HepG2 (cell line): ENCODE measurements around the gene ADGRD1. TPM values are rescaled to one million over a fixed set of nuclear protein-coding genes. Genes with fewer than 3 reads are reported as not detected.
A peak's percentile ranks its signal among the peaks of the same experiment; 100 is the strongest.

ENCODE experiments used
- ATAC-seq: fragments of 200-7000 bp; cut with Tn5 transposase; 3 replicates; pipeline ENCODE4 v1.9.1; 2020; ENCODE audit warnings: mild to moderate bottlenecking, moderate library complexity
- BruUV-seq: library from RNA; stranded (reverse); fragments of 400-500 nt; replicated peaks from 2 replicates; lab custom pipeline; 2021; lab: Mats Ljungman, UMichigan
- CTCF ChIA-PET: fragments of 300-600 bp; formaldehyde crosslinking; extraction: SDS; loops from one replicate; lab custom pipeline; 2021; ENCODE audit warnings: low total read pairs, inconsistent platforms, low intra/inter-chr PET ratio; lab: Yijun Ruan, JAX
- POLR2A ChIA-PET: fragments of 350-600 bp; sonication (Branson Sonifier 250); formaldehyde crosslinking; loops from one replicate; lab custom pipeline; 2020; ENCODE audit warnings: antibody characterized with exemption, inconsistent platforms; lab: Yijun Ruan, JAX
- DNase-seq: peaks from one replicate; pipeline ENCODE4 v3.0.0-alpha.2; 2015; ENCODE audit warnings: low spot score
- FAIRE-seq: peaks from 3 replicates; lab custom pipeline; 2011; peaks lifted over from hg19 to GRCh38; lab: Jason Lieb, UNC
- H2AFZ ChIP-seq: one replicate; pipeline ENCODE4 v1.6.1; 2011; ENCODE audit warnings: low read length, inconsistent platforms
- H3K27ac ChIP-seq: fragments of 300-600 bp; 3 replicates; pipeline ENCODE4 v1.8.0; 2011; ENCODE audit warnings: mixed run types, mild to moderate bottlenecking, mixed read lengths, low read length, inconsistent platforms; ENCODE audit not compliant: insufficient read depth; ENCODE audit errors: extremely low read length
- H3K27me3 ChIP-seq, 2 experiments: fragments of 200-600 bp in 1 of 2; 2 replicates in 1 of 2; 3 replicates in 1 of 2; pipeline versions ENCODE4 v1.6.0 to v1.8.0; 2011; ENCODE audit warnings: low read length in 2 of 2, mild to moderate bottlenecking in 2 of 2, moderate library complexity in 2 of 2, inconsistent platforms in 1 of 2; ENCODE audit not compliant: insufficient read depth in 2 of 2, control insufficient read depth in 1 of 2
- H3K36me3 ChIP-seq, 2 experiments: fragments of 200-600 bp in 1 of 2; replicated peaks in 1 of 2; 2 replicates in 1 of 2; 3 replicates in 1 of 2; pipeline versions ENCODE4 v1.5.1 to v1.8.0; 2011; ENCODE audit warnings: low read length in 2 of 2, inconsistent platforms in 1 of 2; ENCODE audit not compliant: insufficient read depth in 2 of 2, control insufficient read depth in 1 of 2
- H3K4me1 ChIP-seq: 2 replicates; pipeline ENCODE4 v1.5.1; 2012; ENCODE audit warnings: low read length, inconsistent platforms; ENCODE audit not compliant: insufficient read depth
- H3K4me2 ChIP-seq: 2 replicates; pipeline ENCODE4 v1.6.0; 2011; ENCODE audit warnings: low read depth, low read length, inconsistent platforms
- H3K4me3 ChIP-seq, 3 experiments: fragments of 200-600 bp in 1 of 3; sonication (generic), shearing (Covaris generic) in 1 of 3; replicated peaks in 1 of 3; 2 replicates each; pipeline ENCODE4 v1.5.1; 2011 to 2016; ENCODE audit warnings: low read length in 3 of 3, inconsistent platforms in 2 of 3, low read depth in 2 of 3, mild to moderate bottlenecking in 2 of 3, control low read depth in 1 of 3, mixed read lengths in 1 of 3; ENCODE audit not compliant: insufficient read depth in 1 of 3
- H3K79me2 ChIP-seq: one replicate; pipeline ENCODE4 v1.6.1; 2011; ENCODE audit warnings: low read length, inconsistent platforms; ENCODE audit not compliant: insufficient read depth
- H3K9ac ChIP-seq: 2 replicates; pipeline ENCODE4 v1.6.0; 2011; ENCODE audit warnings: mild to moderate bottlenecking, low read depth, low read length, inconsistent platforms; ENCODE audit not compliant: insufficient read depth
- H3K9me3 ChIP-seq: 2 replicates; pipeline ENCODE4 v1.5.1; 2012; ENCODE audit warnings: mild to moderate bottlenecking, low read length
- H4K20me1 ChIP-seq: 2 replicates; pipeline ENCODE4 v1.6.0; 2011; ENCODE audit warnings: inconsistent platforms, mild to moderate bottlenecking, low read length, moderate library complexity; ENCODE audit not compliant: insufficient read depth
- FOXM1 ChIP-seq: sonication (generic); formaldehyde crosslinking; IDR thresholded peaks from 2 replicates; pipeline ENCODE4 v1.5.0; 2020; ENCODE audit warnings: missing genetic modification reagents
- MXI1 ChIP-seq: IDR thresholded peaks from 3 replicates; pipeline ENCODE4 v1.6.1; 2012; ENCODE audit warnings: low read depth, low read length, inconsistent platforms, borderline replicate concordance
- MYC ChIP-seq: sonication (generic); formaldehyde crosslinking; IDR thresholded peaks from 2 replicates; pipeline ENCODE4 v1.9.0; 2021; ENCODE audit warnings: missing genetic modification reagents, borderline replicate concordance
- SAP130 ChIP-seq: IDR thresholded peaks from 2 replicates; pipeline ENCODE4 v1.6.1; 2016; ENCODE audit warnings: low read depth
- ZMAT3 ChIP-seq: sonication (generic); formaldehyde crosslinking; conservative IDR thresholded peaks from 2 replicates; pipeline ENCODE4 v1.7.0; 2021; ENCODE audit warnings: missing genetic modification reagents
- ZNF263 ChIP-seq: sonication (generic); formaldehyde crosslinking; IDR thresholded peaks from 2 replicates; pipeline ENCODE4 v1.4.0; 2020; ENCODE audit warnings: missing genetic modification reagents
- ZNF629 ChIP-seq: sonication (generic); formaldehyde crosslinking; conservative IDR thresholded peaks from 2 replicates; pipeline ENCODE4 v1.5.0; 2020; ENCODE audit warnings: missing genetic modification reagents
- ZNF790 ChIP-seq: sonication (generic); formaldehyde crosslinking; IDR thresholded peaks from 2 replicates; pipeline ENCODE4 v1.8.0; 2022; ENCODE audit warnings: missing genetic modification reagents, mild to moderate bottlenecking, borderline replicate concordance
- WGBS: methylation state at CpG from one replicate; pipeline ENCODE4 v1.1.6; 2017; ENCODE audit warnings: low lambda C conversion rate; 5-methylcytosine and 5-hydroxymethylcytosine counted together
- in situ Hi-C: cut with HindIII; loops from 2 replicates; pipeline ENCODE4 v1.10.0; 2017; ENCODE audit warnings: low pct_unique_long_range_greater_than_20kb; ENCODE audit not compliant: extremely low pct_ligation_motif_present
- intact Hi-C: fragments of 100-400 bp; cut with micrococcal nuclease; formaldehyde crosslinking; loops from one replicate; pipeline ENCODE4 v1.10.0; 2022; ENCODE audit not compliant: unreplicated experiment
- polyA plus RNA-seq, 8 experiments: library from polyadenylated mRNA; depleted of rRNA in 3 of 8; stranded (reverse) in 7 of 8; unstranded in 1 of 8; fragments of >200 nt; fragmentation: Illumina TruSeq in 4 of 8; extraction: Trizol in 4 of 8; gene quantifications; 2 replicates each; pipeline versions ENCODE4 v1.2.1 to v1.2.3, GENCODE V29; 2011 to 2016; ENCODE audit warnings: low read depth in 4 of 8, missing spikeins in 1 of 8, mixed read lengths in 1 of 8; ENCODE audit not compliant: insufficient read depth in 1 of 8
- total RNA-seq, 5 experiments: library from RNA; depleted of rRNA; stranded (reverse); fragments of >200 nt; fragmentation: Illumina TruSeq; extraction: Trizol; gene quantifications; 2 replicates each; pipeline ENCODE4 v1.2.3, GENCODE V29; 2016; ENCODE audit warnings: low read depth in 1 of 5
- TF ChIP-seq, protein P1 (sequence below): sonication (generic); formaldehyde crosslinking; IDR thresholded peaks from 2 replicates; pipeline ENCODE4 v1.4.0; 2020; ENCODE audit warnings: missing genetic modification reagents, borderline replicate concordance

ADGRD1 gene
- total and polyA plus RNA-seq, 2 of the 13 experiments (the other 11 are each of a cell fraction or from before 2014, with no cell fraction given): 0.46 to 12.4 TPM

DNA sequence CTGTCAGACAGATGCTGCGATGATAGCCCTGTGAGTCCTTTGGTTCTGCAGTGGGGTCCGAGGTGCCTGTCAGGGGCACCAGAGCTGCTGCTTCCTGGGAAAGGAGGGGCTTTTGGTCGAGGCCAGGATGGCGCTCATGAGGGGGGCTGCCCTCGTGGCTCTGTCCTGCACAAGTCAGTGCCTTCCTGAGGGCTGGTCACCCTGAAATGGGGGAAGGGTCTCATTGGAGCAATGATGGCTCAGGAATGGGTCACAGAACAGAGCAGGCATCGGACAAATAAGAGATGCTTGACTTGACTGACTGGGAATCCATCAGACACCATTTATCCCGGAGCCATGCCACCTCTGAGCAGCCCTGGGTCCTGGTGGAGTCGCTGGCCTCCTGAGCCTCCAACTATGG lies 121.9 kb downstream of the ADGRD1 start:
- no TSS peak for BruUV-seq
- Histone ChIP-seq H3K79me2 (no peaks in the 10 kb centered on the region), H3K36me3 (no peaks in the 10 kb centered on the region), H3K27ac (no peak overlapping the region), H3K27me3 (no peaks in the 10 kb centered on the region), H3K9me3 (no peaks in the 10 kb centered on the region), H4K20me1 (0 out of 2 replicates have a peak, but pooled peaks cover 2% of the 10 kb centered on the region), H3K4me1 (no peaks in the 10 kb centered on the region), H2AFZ (no peak overlapping the region), H3K9ac (no peak overlapping the region), H3K4me2 (no peak overlapping the region), H3K4me3 (no peak overlapping the region)
- DNase-seq (no peak), FAIRE-seq (no peak), ATAC-seq (no peak)
- WGBS: 53% methylated on average over 5 of the region's 8 CpGs
- in situ Hi-C loops (no loop called here), intact Hi-C loops (no loop called here)
- ChIA-PET POLR2A (no interaction called here), CTCF (no interaction called here)
- no peak for TF ChIP-seq ZNF629 (CRISPR knock-in tag)
- TF ChIP-seq ZMAT3: no peak
- TF ChIP-seq, protein P1, sequence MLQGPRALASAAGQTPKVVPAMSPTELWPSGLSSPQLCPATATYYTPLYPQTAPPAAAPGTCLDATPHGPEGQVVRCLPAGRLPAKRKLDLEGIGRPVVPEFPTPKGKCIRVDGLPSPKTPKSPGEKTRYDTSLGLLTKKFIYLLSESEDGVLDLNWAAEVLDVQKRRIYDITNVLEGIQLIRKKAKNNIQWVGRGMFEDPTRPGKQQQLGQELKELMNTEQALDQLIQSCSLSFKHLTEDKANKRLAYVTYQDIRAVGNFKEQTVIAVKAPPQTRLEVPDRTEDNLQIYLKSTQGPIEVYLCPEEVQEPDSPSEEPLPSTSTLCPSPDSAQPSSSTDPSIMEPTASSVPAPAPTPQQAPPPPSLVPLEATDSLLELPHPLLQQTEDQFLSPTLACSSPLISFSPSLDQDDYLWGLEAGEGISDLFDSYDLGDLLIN (CRISPR knock-in tag): no peak
- no peak for TF ChIP-seq MYC
- TF ChIP-seq ZNF790 (CRISPR knock-in tag): no peak
- TF ChIP-seq FOXM1 (CRISPR knock-in tag): no peak
- no peak for TF ChIP-seq SAP130 (CRISPR knock-in tag)

DNA sequence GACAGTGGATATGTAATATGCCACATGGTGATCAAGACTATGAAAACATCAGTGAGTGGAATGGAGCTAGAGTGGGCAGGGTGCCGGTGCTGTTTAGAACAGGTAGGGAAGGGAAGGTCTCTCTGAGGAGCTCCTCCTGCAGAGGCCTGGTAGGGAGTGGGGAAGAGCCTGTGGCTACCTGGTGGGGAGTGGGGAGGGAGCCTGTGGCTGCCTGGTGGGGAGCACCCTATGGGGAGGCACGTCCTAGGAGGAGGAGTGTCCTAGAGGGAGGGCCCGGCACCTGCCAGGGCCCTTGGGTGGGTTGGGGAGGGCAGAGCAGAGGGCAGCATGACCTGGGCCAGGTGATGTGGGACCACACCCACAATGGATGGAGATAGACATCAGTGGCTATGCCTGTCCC lies 122.6 kb downstream of the ADGRD1 start:
- Histone ChIP-seq H2AFZ (no peak overlapping the region), H3K27ac (no peak overlapping the region), H3K4me2 (no peak overlapping the region), H3K27me3 (no peaks in the 10 kb centered on the region), H3K79me2 (no peaks in the 10 kb centered on the region), H3K9ac (no peak overlapping the region), H3K4me1 (no peaks in the 10 kb centered on the region), H3K36me3 (no peaks in the 10 kb centered on the region), H3K4me3 (no peak overlapping the region), H4K20me1 (0 out of 2 replicates have a peak, but pooled peaks cover 2% of the 10 kb centered on the region), H3K9me3 (no peaks in the 10 kb centered on the region)
- intact Hi-C loops (no loop called here), in situ Hi-C loops (no loop called here)
- no peak for ATAC-seq
- 52% methylated on average over 2 of the region's 3 CpGs for WGBS
- POLR2A ChIA-PET: no interaction called here
- 0 out of 2 replicates have a peak, but pooled peaks have one; percentile 15 for TF ChIP-seq ZNF263 (CRISPR knock-in tag)
- no peak for TF ChIP-seq MXI1
- CTCF ChIA-PET: no interaction called here
- DNase-seq: no peak
- FAIRE-seq: no peak
- BruUV-seq: no TSS peak
